NOMO-1 (cell line): ENCODE results near the gene HHIPL1.

Experiments used
- DNase-seq, 2 experiments: peaks; one replicate each; lab custom pipeline; 2025; ENCODE audit not compliant: unreplicated experiment in 2 of 2; lab: John Stamatoyannopoulos, UW

The HHIPL1 gene

GRCh38 chr14:99609245-99610170 lies 35.4 kb upstream of the HHIPL1 start:
- DNase-seq, result no peak

DNA sequence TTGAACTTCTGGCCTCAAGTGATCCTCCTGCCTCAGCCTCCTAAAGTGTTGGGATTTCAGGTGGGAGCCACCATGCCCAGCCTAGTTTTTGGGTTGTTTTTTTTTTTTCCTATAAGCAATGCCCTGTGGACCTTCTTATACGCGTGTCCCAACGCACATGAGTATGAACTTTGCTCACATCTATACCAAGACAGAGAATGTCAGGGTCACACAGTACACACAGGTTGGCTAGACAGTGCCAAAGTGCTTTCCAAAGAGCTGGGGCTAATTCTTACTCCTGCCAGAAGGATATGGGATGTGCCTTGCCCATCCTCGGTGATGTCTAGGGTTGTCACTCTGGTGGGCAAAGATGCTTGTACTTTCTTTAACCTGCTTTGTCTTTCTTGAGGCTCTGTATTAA lies 33.3 kb upstream of the HHIPL1 start:
- no peak for DNase-seq

GRCh38 chr14:99612071-99612737 lies 32.7 kb upstream of the HHIPL1 start:
- no peak for DNase-seq

DNA sequence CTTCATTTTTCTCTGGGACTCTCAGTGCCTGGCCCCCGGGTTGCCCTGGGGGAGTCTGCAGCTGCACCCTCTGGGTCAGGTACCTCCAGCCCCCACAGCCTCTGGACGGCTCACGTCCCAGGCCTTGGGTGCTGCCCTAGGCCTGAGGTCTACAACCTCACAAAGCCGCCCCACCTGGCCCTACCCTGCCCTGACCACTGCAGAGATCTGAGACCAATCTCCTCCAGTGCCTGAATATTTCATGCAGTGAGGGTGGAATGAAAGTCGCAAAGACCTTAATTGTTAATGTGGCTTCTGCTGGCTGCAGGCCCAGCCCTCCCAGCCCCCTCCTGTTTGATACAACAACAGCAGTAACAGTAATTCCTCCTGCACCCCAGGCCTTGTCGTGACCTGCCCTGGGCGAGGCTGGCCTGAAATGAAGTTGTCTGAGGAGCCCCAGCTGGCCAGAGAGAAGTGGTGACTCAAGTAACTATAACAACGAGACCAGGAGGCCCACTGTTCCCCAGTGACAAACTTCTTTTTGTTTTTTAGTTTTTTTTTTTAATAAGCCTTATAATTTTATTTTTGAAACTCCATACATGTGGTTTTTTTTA lies 32.1 kb upstream of the HHIPL1 start:
- no peak for DNase-seq

DNA sequence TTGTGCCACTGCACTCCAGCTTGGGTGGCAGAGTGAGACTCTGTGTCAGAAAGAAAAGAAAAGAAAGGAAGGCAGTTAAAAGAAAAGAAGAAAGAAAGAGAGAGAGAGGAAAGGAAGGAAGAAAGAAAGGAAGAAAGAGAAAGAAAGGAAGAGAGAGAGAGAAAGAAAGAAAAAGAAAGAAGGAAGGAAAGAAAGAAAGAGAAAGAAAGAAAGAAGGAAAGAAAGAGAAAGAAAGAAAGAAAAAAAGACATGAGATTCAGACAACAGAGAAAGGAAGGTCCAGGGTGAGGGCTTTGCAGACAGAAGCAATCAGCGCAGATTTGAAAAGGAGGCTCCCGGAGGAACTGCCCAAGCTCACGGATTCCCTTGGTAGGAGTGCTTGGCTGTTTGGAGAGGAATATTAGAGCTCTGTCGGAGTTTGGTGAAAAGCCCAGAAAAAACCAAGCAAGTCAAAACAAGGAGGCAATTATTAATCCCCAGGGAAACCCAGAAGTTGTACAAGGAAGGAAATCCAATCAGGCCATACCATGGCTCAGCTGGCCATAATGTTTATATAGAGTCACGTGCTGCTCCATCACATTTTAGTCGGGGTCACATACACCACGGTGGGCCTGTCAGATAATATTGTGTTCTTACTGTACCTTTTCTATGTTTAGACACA lies 29.3 kb upstream of the HHIPL1 start:
- no peak for DNase-seq

- no peak for DNase-seq
Observed at GRCh38 chr14:99616832-99617800, 27.8 kb upstream of the HHIPL1 start.

GRCh38 chr14:99619835-99620834 lies 24.8 kb upstream of the HHIPL1 start:
- no peak for DNase-seq

DNA sequence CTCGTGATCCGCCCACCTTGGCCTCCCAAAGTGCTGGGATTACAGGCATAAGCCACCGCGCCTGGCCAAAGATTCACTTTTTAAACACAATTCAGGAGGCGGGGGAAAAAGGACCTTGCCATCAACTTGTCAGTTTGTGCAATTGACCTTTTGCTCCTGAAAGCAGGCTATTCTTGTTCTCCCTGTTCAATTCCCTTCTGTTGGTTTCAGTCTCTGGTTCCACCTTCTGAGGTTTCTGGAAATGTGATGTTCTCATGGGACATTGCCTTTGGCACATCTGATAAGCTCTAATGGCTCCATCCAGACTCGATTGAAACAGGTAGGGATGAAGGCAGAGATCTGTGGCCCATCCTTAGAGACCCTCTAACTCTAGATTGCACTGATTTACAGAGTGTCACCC lies 23.0 kb upstream of the HHIPL1 start:
- DNase-seq, result no peak

- no peak for DNase-seq
Observed at GRCh38 chr14:99624024-99624423, 20.9 kb upstream of the HHIPL1 start.

DNA sequence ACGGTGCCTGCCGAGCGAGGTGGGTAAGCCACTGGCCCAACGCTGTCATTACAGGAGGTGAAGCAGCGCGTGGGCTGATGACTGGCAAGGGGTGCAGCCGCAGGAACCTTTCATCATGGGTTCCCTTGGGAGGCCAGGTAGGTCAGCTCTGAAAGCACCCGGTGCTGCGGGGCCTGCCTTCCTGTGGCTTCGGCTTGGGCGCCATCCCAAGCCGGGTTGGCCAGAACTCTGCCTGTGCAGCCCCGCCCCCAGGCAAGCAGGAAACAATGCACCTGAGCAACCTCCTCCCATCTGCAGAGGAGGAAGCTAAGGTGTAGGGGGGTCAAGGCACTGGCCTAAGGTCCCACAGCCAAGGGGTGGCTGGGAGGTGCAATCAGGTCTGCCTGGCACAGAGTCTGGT lies 20.0 kb upstream of the HHIPL1 start:
- DNase-seq, result no peak

DNA sequence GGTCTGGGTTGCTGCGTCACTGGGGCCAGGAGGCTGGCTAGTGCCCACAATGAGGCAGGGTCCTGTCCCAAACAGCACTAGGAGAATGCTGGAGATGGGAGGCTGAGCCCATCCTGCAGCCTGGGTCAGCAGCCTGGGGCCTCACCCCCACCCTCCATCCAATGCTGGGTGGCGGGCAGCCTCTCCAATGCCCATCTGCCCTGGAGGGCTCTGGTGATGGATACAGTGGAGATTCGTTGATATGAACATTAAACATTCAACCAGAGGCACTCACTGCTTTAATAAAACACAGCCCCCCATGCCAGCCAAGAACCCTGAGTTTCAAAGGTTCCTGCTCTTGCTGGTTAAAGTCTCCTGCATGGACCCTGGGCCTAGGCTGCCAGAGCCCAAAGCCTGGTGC lies 19.5 kb upstream of the HHIPL1 start:
- no peak for DNase-seq

GRCh38 chr14:99626041-99626648 lies 18.8 kb upstream of the HHIPL1 start:
- no peak for DNase-seq

DNA sequence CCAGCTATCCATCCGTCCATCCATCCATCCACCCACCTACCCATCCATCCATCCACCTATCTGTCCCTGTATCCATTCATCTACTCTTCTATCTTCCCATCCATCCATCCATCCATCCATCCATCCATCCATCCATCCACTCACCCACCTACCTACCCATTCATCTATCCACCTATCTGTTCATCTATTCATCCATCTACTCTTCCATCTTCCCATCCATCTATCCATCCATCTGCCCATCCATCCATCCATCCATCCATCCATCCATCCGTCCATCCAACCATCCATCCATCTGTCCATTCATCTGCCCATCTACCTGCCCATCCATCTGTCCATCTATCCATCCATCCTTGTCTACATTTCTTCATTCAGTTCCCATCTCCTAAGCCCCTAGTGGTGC lies 17.8 kb upstream of the HHIPL1 start:
- no peak for DNase-seq

DNA sequence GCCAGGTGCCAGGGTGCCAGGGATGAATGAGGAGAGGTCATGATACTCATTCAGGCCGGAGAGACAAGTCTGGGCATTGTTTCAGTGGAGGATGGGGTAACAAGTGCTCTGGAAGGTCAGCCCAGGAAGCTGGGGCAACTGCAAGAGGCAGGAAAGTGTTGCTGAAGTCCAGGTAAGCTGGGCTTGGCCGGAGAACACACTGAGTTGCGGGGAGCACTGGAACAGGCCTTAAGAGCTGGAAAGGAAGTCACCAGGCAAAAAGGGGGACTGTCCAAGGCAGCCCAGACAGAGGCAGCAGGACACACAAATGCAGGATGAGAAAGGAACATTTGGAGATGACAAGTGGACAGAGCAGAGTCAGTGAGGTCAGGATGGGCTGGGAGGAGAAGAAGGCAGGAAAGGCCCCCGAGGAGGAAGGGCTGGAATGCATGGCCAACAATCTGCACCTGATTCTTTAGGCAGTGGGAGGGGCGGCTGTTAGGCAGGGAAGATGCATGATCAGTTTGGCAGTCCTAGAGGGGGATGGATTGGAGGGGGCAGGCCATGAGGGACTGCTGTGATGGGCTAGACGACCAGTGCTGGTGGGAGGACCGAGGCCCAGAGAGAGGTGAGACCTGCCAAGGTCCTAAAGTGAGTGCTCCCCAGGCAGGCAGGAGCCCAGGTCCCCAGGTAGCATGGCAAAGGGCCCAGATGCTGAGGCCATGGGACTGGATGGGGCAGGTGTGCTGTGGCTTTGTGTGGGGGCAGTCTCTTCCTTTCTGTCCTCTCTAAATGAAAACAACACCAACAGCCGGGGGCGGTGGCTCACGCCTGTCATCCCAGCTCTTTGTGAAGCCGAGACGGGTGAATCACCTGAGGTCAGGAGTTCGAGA lies 17.2 kb upstream of the HHIPL1 start:
- no peak for DNase-seq

- peak; percentile 46 to 58 for DNase-seq
Observed at GRCh38 chr14:99628887-99629618, 15.9 kb upstream of the HHIPL1 start.

DNA sequence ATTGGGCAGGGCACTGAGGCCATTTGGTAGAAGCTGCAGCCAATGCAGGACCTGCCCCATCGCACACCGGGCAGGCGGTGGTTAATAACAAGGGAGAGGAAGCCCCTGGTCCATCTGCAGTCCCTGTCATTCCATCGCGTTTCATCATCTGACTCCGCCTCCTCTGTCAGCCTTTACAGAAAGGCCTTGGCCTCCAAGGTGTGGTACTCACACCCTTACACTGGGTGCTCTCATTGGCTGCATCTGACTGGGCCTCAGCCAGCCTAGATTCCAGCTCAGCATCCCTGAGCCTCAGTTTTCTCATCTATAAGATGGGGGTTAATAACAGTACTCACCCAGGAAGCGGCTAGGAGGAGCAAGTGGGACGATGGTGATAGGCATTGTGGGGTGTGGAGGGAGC lies 14.7 kb upstream of the HHIPL1 start:
- no peak for DNase-seq
